ENCODE results near the gene ABCA9.

The ABCA9 gene

DNA sequence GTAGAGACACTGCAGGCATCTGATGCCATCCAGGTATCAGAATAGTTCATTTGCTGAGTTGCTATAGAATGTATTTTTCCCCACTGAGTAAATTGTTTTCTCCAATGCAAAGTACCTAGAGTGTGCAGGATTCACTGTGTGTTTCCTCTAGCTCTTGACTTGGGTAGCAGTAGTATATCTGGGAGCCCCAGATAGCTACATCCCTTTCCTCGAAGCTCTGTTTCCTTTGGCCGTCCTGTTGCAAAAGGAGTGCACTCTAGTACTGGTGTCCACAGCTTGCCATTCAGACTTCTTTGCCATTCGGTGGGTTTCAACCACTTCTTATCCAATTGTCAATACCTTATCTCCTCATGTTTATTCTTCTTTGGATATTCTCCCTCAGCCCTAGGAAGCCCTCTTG, 118.3 kb downstream of the ABCA9 start:
- no peaks in the 10 kb centered on the region for H3K9me3 ChIP-seq (ENCODE audit: insufficient read depth, low read length)
- H3K79me2 ChIP-seq (ENCODE audit: low read length), result no peaks in the 10 kb centered on the region
- H3K9ac ChIP-seq (ENCODE audit: low read length), result no peak overlapping the region
- H2AFZ ChIP-seq (ENCODE audit: low read depth, low read length), result no peak overlapping the region
- no peak overlapping the region for H3K4me3 ChIP-seq (ENCODE audit: low read length)
- no peak overlapping the region for H3K27ac ChIP-seq (ENCODE audit: low read length)
- TF ChIP-seq EZH2phosphoT487 (IDR thresholded peaks at IDR 0.05; ENCODE audit: low read depth), result no peak
- TF ChIP-seq, protein P1, sequence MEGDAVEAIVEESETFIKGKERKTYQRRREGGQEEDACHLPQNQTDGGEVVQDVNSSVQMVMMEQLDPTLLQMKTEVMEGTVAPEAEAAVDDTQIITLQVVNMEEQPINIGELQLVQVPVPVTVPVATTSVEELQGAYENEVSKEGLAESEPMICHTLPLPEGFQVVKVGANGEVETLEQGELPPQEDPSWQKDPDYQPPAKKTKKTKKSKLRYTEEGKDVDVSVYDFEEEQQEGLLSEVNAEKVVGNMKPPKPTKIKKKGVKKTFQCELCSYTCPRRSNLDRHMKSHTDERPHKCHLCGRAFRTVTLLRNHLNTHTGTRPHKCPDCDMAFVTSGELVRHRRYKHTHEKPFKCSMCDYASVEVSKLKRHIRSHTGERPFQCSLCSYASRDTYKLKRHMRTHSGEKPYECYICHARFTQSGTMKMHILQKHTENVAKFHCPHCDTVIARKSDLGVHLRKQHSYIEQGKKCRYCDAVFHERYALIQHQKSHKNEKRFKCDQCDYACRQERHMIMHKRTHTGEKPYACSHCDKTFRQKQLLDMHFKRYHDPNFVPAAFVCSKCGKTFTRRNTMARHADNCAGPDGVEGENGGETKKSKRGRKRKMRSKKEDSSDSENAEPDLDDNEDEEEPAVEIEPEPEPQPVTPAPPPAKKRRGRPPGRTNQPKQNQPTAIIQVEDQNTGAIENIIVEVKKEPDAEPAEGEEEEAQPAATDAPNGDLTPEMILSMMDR (IDR thresholded peaks at IDR 0.05; ENCODE audit: low read depth, low read length), result no peak
- H3K27me3 ChIP-seq (ENCODE audit: low read depth, low read length), result no peaks in the 10 kb centered on the region
- H3K4me1 ChIP-seq (ENCODE audit: low read length), result no peaks in the 10 kb centered on the region
- H3K36me3 ChIP-seq (replicated peaks; ENCODE audit: low read depth, low read length), result no peaks in the 10 kb centered on the region
- H3K4me2 ChIP-seq (ENCODE audit: low read length), result no peak overlapping the region
- H4K20me1 ChIP-seq (ENCODE audit: insufficient read depth, low read length), result no peaks in the 10 kb centered on the region

DNA sequence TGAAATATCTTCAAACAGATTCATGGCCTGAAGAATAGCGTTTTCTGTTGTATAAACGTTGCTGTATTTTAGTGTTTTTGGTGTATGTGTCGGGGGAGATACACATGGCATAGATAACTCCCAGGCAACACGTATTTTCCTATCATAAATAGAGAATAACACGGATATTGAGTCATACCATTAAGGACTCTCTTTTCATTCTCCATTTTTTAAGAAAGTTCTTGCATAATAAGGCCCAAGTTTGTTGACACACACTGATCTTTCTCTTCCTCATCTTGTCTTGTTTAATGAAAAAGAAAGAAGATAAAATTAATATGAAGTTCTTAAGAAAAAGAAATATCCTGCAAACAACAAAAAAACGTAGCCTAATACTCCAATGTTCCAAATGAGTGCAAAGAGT, 119.0 kb downstream of the ABCA9 start:
- no peak overlapping the region for H3K27ac ChIP-seq (ENCODE audit: low read length)
- H4K20me1 ChIP-seq (ENCODE audit: insufficient read depth, low read length), result no peaks in the 10 kb centered on the region
- H3K4me2 ChIP-seq (ENCODE audit: low read length), result no peak overlapping the region
- no peaks in the 10 kb centered on the region for H3K79me2 ChIP-seq (ENCODE audit: low read length)
- TF ChIP-seq, protein P1 (IDR thresholded peaks at IDR 0.05; ENCODE audit: low read depth, low read length), result no peak
- no peak for TF ChIP-seq EZH2phosphoT487 (IDR thresholded peaks at IDR 0.05; ENCODE audit: low read depth)
- H3K27me3 ChIP-seq (ENCODE audit: low read depth, low read length), result no peaks in the 10 kb centered on the region
- no peaks in the 10 kb centered on the region for H3K4me1 ChIP-seq (ENCODE audit: low read length)
- H3K36me3 ChIP-seq (replicated peaks; ENCODE audit: low read depth, low read length), result no peaks in the 10 kb centered on the region
- no peaks in the 10 kb centered on the region for H3K9me3 ChIP-seq (ENCODE audit: insufficient read depth, low read length)
- no peak overlapping the region for H3K9ac ChIP-seq (ENCODE audit: low read length)
- H2AFZ ChIP-seq (ENCODE audit: low read depth, low read length), result no peak overlapping the region
- H3K4me3 ChIP-seq (ENCODE audit: low read length), result no peak overlapping the region

DNA sequence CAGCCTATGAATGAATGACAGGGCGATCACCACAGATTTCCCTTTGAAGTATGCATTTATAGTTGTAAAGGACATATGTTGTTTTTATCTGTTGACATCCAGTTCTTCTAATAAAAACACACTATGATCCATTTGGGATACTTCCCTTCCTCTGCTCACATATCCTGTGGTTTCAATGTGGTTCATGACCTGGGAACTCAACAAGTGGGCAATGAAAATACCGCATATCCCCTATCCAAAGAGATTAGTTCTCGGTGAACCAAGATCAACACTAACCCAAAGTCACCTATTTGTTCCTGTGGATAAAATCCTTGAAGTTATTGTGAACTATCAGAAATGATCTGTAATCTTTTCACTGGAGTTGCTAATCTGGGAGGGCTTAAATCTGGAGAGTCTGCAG, 121.5 kb downstream of the ABCA9 start:
- no peaks in the 10 kb centered on the region for H3K9me3 ChIP-seq (ENCODE audit: insufficient read depth, low read length)
- H3K4me3 ChIP-seq (ENCODE audit: low read length), result no peak overlapping the region
- no peak overlapping the region for H3K9ac ChIP-seq (ENCODE audit: low read length)
- H3K27me3 ChIP-seq (ENCODE audit: low read depth, low read length), result no peaks in the 10 kb centered on the region
- H3K4me2 ChIP-seq (ENCODE audit: low read length), result no peak overlapping the region
- no peaks in the 10 kb centered on the region for H3K79me2 ChIP-seq (ENCODE audit: low read length)
- no peaks in the 10 kb centered on the region for H4K20me1 ChIP-seq (ENCODE audit: insufficient read depth, low read length)
- H3K27ac ChIP-seq (ENCODE audit: low read length), result no peak overlapping the region
- no peaks in the 10 kb centered on the region for H3K4me1 ChIP-seq (ENCODE audit: low read length)
- H2AFZ ChIP-seq (ENCODE audit: low read depth, low read length), result no peak overlapping the region
- H3K36me3 ChIP-seq (replicated peaks; ENCODE audit: low read depth, low read length), result no peaks in the 10 kb centered on the region
- TF ChIP-seq EZH2phosphoT487 (IDR thresholded peaks at IDR 0.05; ENCODE audit: low read depth), result no peak
- TF ChIP-seq, protein P1 (IDR thresholded peaks at IDR 0.05; ENCODE audit: low read depth, low read length), result no peak

DNA sequence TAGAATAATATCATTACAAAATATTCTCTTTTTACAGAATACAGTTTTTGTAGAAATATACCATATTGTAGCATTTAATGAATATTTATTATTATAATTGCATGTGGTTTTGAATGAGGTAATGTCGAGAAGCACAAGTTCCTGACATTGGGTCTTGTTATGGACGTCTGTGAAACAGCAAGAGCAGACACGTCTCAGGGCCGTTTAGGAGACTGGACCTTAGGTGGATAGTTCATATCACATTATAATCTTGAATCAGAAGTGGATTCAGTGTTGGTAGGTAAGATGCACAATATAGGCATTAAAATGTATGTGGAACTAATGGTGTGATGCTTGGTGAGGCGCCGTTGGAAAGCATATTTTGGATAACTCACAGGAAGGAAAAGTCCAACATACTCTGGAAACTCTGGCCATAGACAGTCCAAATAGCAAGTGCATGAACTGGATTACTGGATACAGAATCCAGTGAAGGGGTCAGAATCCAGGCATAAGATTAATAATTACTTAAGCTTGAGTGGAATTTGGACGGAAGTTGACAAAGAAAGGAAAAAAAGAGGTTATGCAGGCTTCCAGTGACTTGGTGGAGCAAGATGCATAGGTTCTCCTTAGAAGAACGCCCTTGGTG, 122.7 kb downstream of the ABCA9 start:
- H3K9me3 ChIP-seq (ENCODE audit: insufficient read depth, low read length), result no peaks in the 10 kb centered on the region
- H4K20me1 ChIP-seq (ENCODE audit: insufficient read depth, low read length), result no peaks in the 10 kb centered on the region
- no peak overlapping the region for H3K4me2 ChIP-seq (ENCODE audit: low read length)
- H3K4me1 ChIP-seq (ENCODE audit: low read length), result no peaks in the 10 kb centered on the region
- no peak for TF ChIP-seq EZH2phosphoT487 (IDR thresholded peaks at IDR 0.05; ENCODE audit: low read depth)
- TF ChIP-seq, protein P1 (IDR thresholded peaks at IDR 0.05; ENCODE audit: low read depth, low read length), result no peak
- H2AFZ ChIP-seq (ENCODE audit: low read depth, low read length), result no peak overlapping the region
- no peak overlapping the region for H3K27ac ChIP-seq (ENCODE audit: low read length)
- no peak overlapping the region for H3K9ac ChIP-seq (ENCODE audit: low read length)
- H3K79me2 ChIP-seq (ENCODE audit: low read length), result no peaks in the 10 kb centered on the region
- no peaks in the 10 kb centered on the region for H3K27me3 ChIP-seq (ENCODE audit: low read depth, low read length)
- H3K36me3 ChIP-seq (replicated peaks; ENCODE audit: low read depth, low read length), result no peaks in the 10 kb centered on the region
- H3K4me3 ChIP-seq (ENCODE audit: low read length), result no peak overlapping the region

Measured in OCI-LY3 (cell line).